ENCODE data around the gene REV3L.
A peak's percentile ranks its signal among the peaks of the same experiment; 100 is the strongest.

The REV3L gene

DNA sequence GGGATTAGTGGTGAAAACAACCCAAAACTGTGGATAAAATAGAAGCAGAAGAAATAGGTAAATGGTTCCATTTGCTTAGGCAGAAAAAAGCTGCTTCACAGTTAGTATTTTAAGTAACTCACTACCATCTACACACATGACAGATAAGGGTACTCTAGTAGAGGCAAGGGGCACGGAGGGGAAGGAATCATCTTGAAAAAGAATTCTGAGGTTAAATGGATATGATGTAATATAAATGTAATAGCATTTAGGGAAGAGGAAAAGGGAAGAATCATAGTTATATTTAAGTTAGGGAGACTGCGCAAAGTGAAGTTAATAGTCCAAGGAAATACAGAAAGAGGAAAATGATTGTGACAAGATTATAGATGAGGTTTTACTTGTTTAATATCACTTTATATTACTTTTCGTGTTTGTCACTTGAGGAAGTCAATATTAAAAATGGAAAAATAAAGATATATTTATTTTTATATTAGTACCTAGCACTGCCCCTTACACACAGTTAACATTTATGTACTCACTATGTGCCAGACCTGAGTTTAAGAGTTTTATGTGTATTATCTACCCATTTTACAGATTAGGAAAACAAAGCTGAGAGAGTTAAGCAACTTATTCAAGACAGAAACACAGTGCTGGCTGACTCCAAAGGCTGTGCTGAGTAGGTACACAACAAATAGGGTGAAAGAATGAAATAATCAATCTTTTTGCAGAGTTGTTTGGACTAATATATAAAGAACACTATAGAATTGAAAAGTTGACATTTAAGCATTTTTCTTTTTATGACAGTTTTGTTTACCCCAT, 128.1 kb downstream of the REV3L start:
- H3K56ac ChIP-seq (ENCODE audit: low read length): no peak overlapping the region
- no CpG with 5 or more reads among the region's 3 CpGs for WGBS (ENCODE audit: extremely low coverage, insufficient coverage, low lambda C conversion rate)
- H3K27ac ChIP-seq (ENCODE audit: low read depth, low read length): no peak overlapping the region
- no peak overlapping the region for H3K23ac ChIP-seq (ENCODE audit: low read length)
- no peaks in the 10 kb centered on the region for H3K27me3 ChIP-seq (ENCODE audit: insufficient read depth, low read length, poor library complexity)
- no peak for DNase-seq
- H3K18ac ChIP-seq (ENCODE audit: low read length): no peak overlapping the region
- H3K9ac ChIP-seq (ENCODE audit: low read length): no peak overlapping the region
- no peak overlapping the region for H3K4me2 ChIP-seq (ENCODE audit: low read length)
- H4K8ac ChIP-seq (ENCODE audit: low read depth, low read length): no peak overlapping the region
- no peak overlapping the region for H2BK5ac ChIP-seq (ENCODE audit: low read length)
- H2AK5ac ChIP-seq (ENCODE audit: low read length): no peak overlapping the region
- H3K4me1 ChIP-seq (ENCODE audit: control insufficient read depth, low read depth, low read length): no peaks in the 10 kb centered on the region
- no peak overlapping the region for H4K5ac ChIP-seq (ENCODE audit: low read length)
- H2BK120ac ChIP-seq (ENCODE audit: low read depth, low read length): no peak overlapping the region
- no peaks in the 10 kb centered on the region for H3K79me1 ChIP-seq (ENCODE audit: low read length)
- no peaks in the 10 kb centered on the region for H3K36me3 ChIP-seq (ENCODE audit: control insufficient read depth, insufficient read depth, low read length)
- H2BK15ac ChIP-seq (replicated peaks; ENCODE audit: low read depth): no peak overlapping the region
- no peak overlapping the region for H3K4ac ChIP-seq (ENCODE audit: low read depth, low read length)
- H3K79me2 ChIP-seq (ENCODE audit: control insufficient read depth, insufficient read depth, low read length): no peaks in the 10 kb centered on the region
- no peak overlapping the region for H3K4me3 ChIP-seq (ENCODE audit: low read length)

DNA sequence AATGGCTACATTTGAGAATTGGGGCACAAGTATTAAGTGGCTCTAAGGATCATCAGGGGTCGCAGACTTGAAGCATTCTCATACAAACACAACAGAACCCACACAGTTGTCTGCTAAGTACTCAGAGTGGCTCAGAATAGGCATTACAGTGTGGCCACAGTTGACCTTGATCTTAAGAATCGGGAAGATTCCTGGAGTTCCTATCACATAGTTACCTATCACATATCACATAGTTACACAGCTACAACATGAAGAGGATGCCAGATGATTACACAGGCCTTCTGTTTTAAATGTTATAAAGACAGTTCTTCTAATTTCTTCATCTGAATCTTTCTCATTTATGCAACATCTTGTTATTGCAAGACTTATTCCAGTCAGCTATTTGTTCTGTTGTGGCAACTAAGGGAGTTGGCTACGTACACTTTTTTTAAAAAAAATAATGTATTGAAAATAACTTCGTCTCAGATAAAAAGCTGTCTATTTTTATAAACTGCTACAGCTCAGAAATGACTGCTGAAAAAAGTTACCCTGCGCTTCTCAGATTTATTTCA, 129.0 kb downstream of the REV3L start:
- Histone ChIP-seq H2AK5ac (ENCODE audit: low read length) (no peak overlapping the region), H2BK5ac (ENCODE audit: low read length) (no peak overlapping the region), H4K8ac (ENCODE audit: low read depth, low read length) (no peak overlapping the region), H3K36me3 (ENCODE audit: control insufficient read depth, insufficient read depth, low read length) (no peaks in the 10 kb centered on the region), H3K9ac (ENCODE audit: low read length) (no peak overlapping the region), H3K4me2 (ENCODE audit: low read length) (no peak overlapping the region), H3K79me1 (ENCODE audit: low read length) (no peaks in the 10 kb centered on the region), H4K5ac (ENCODE audit: low read length) (no peak overlapping the region), H3K4me3 (ENCODE audit: low read length) (no peak overlapping the region), H3K56ac (ENCODE audit: low read length) (no peak overlapping the region), H3K27me3 (ENCODE audit: insufficient read depth, low read length, poor library complexity) (no peaks in the 10 kb centered on the region), H3K4me1 (ENCODE audit: control insufficient read depth, low read depth, low read length) (no peaks in the 10 kb centered on the region), H3K23ac (ENCODE audit: low read length) (no peak overlapping the region), H2BK15ac (replicated peaks; ENCODE audit: low read depth) (no peak overlapping the region), H3K79me2 (ENCODE audit: control insufficient read depth, insufficient read depth, low read length) (no peaks in the 10 kb centered on the region), H3K4ac (ENCODE audit: low read depth, low read length) (no peak overlapping the region), H3K18ac (ENCODE audit: low read length) (no peak overlapping the region), H3K27ac (ENCODE audit: low read depth, low read length) (no peak overlapping the region), H2BK120ac (ENCODE audit: low read depth, low read length) (no peak overlapping the region)
- DNase-seq: peak; percentile 13
- no CpG with 5 or more reads among the region's 5 CpGs for WGBS (ENCODE audit: extremely low coverage, insufficient coverage, low lambda C conversion rate)

DNA sequence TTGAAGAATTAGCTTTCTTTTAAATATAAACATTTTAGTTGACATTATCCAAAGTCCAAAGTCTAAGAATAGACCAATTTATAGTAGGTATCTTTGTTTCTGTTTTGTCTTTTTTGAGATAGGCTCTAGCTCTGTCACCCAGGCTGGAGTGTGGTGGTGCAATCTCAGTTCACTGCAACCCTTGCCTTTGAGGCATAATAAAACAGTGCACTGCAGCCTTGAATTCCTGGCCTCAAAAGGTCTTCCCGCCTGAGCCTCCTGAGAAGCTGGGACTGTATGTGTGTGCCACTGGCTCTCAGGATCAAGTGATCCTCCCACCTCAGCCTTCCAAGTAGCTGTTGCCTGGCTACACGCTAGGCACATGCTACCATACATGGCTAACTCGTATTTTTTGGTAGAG, 135.4 kb downstream of the REV3L start:
- no peak overlapping the region for H2BK5ac ChIP-seq (ENCODE audit: low read length)
- H3K79me2 ChIP-seq (ENCODE audit: control insufficient read depth, insufficient read depth, low read length): no peaks in the 10 kb centered on the region
- H3K27me3 ChIP-seq (ENCODE audit: insufficient read depth, low read length, poor library complexity): no peaks in the 10 kb centered on the region
- H3K4me1 ChIP-seq (ENCODE audit: control insufficient read depth, low read depth, low read length): no peaks in the 10 kb centered on the region
- no CpG with 5 or more reads among the region's 3 CpGs for WGBS (ENCODE audit: extremely low coverage, insufficient coverage, low lambda C conversion rate)
- no peak overlapping the region for H3K4me2 ChIP-seq (ENCODE audit: low read length)
- H4K8ac ChIP-seq (ENCODE audit: low read depth, low read length): no peak overlapping the region
- H3K79me1 ChIP-seq (ENCODE audit: low read length): no peaks in the 10 kb centered on the region
- H3K23ac ChIP-seq (ENCODE audit: low read length): no peak overlapping the region
- H3K18ac ChIP-seq (ENCODE audit: low read length): no peak overlapping the region
- H2AK5ac ChIP-seq (ENCODE audit: low read length): no peak overlapping the region
- no peak overlapping the region for H3K4me3 ChIP-seq (ENCODE audit: low read length)
- H3K36me3 ChIP-seq (ENCODE audit: control insufficient read depth, insufficient read depth, low read length): no peaks in the 10 kb centered on the region
- H2BK15ac ChIP-seq (replicated peaks; ENCODE audit: low read depth): no peak overlapping the region
- no peak overlapping the region for H3K4ac ChIP-seq (ENCODE audit: low read depth, low read length)
- no peak overlapping the region for H3K9ac ChIP-seq (ENCODE audit: low read length)
- H3K27ac ChIP-seq (ENCODE audit: low read depth, low read length): no peak overlapping the region
- DNase-seq: no peak
- H4K5ac ChIP-seq (ENCODE audit: low read length): no peak overlapping the region
- no peak overlapping the region for H3K56ac ChIP-seq (ENCODE audit: low read length)
- H2BK120ac ChIP-seq (ENCODE audit: low read depth, low read length): no peak overlapping the region

DNA sequence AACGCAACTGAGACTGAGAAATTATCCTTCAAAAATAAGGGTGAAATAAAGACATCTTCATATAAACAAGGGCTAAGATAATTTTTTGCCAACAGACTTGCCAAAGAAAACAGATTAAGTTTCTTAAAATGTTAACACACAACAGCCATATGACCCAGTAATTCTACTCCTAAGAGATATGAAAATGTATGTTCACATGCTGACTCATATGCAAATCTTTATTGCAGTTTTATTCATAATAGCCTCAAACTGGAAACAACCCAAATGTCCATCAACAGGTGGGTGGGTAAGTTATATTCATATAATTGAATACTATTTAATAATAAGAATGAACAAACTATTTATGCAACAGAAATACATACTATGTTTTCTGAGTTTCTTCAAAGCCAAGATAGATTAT, 140.1 kb downstream of the REV3L start:
- Histone ChIP-seq H3K4me2 (ENCODE audit: low read length) (no peak overlapping the region), H3K9ac (ENCODE audit: low read length) (no peak overlapping the region), H3K56ac (ENCODE audit: low read length) (no peak overlapping the region), H3K27ac (ENCODE audit: low read depth, low read length) (no peak overlapping the region), H3K79me2 (ENCODE audit: control insufficient read depth, insufficient read depth, low read length) (no peaks in the 10 kb centered on the region), H3K4me3 (ENCODE audit: low read length) (no peak overlapping the region), H2BK5ac (ENCODE audit: low read length) (no peak overlapping the region), H2BK120ac (ENCODE audit: low read depth, low read length) (no peak overlapping the region), H3K79me1 (ENCODE audit: low read length) (no peaks in the 10 kb centered on the region), H3K23ac (ENCODE audit: low read length) (no peak overlapping the region), H3K4ac (ENCODE audit: low read depth, low read length) (no peak overlapping the region), H3K27me3 (ENCODE audit: insufficient read depth, low read length, poor library complexity) (no peaks in the 10 kb centered on the region), H2AK5ac (ENCODE audit: low read length) (no peak overlapping the region), H3K18ac (ENCODE audit: low read length) (no peak overlapping the region), H2BK15ac (replicated peaks; ENCODE audit: low read depth) (no peak overlapping the region), H3K4me1 (ENCODE audit: control insufficient read depth, low read depth, low read length) (no peaks in the 10 kb centered on the region), H4K8ac (ENCODE audit: low read depth, low read length) (no peak overlapping the region), H3K36me3 (ENCODE audit: control insufficient read depth, insufficient read depth, low read length) (no peaks in the 10 kb centered on the region), H4K5ac (ENCODE audit: low read length) (no peak overlapping the region)
- WGBS (ENCODE audit: extremely low coverage, insufficient coverage, low lambda C conversion rate): no CpG with 5 or more reads among the region's 1 CpG
- DNase-seq: no peak

DNA sequence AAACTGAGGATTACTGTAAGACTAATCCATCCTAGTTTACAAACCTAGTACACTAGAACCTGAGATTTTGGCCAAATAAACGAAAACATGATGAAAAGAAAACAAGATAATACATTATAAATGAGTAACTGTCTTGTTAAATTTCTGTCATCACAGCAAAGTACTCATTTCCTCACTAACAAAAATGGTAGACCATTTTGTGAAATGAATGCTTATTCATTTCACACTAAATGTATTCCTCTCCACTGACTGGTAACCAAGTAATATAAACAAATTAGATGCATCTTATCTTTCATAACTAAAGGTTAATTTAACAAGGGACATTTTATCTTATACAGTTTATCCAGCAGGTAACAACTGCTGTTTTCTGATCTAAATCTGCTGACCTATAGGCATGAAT, 143.7 kb downstream of the REV3L start:
- Histone ChIP-seq H3K27ac (ENCODE audit: low read depth, low read length) (no peak overlapping the region), H3K23ac (ENCODE audit: low read length) (no peak overlapping the region), H3K79me2 (ENCODE audit: control insufficient read depth, insufficient read depth, low read length) (no peaks in the 10 kb centered on the region), H3K4me2 (ENCODE audit: low read length) (no peak overlapping the region), H3K4me3 (ENCODE audit: low read length) (no peak overlapping the region), H3K79me1 (ENCODE audit: low read length) (no peaks in the 10 kb centered on the region), H3K4me1 (ENCODE audit: control insufficient read depth, low read depth, low read length) (no peaks in the 10 kb centered on the region), H3K56ac (ENCODE audit: low read length) (no peak overlapping the region), H2BK15ac (replicated peaks; ENCODE audit: low read depth) (no peak overlapping the region), H3K18ac (ENCODE audit: low read length) (no peak overlapping the region), H3K9ac (ENCODE audit: low read length) (no peak overlapping the region), H3K4ac (ENCODE audit: low read depth, low read length) (no peak overlapping the region), H2BK120ac (ENCODE audit: low read depth, low read length) (no peak overlapping the region), H2AK5ac (ENCODE audit: low read length) (no peak overlapping the region), H4K8ac (ENCODE audit: low read depth, low read length) (no peak overlapping the region), H2BK5ac (ENCODE audit: low read length) (no peak overlapping the region), H4K5ac (ENCODE audit: low read length) (no peak overlapping the region), H3K27me3 (ENCODE audit: insufficient read depth, low read length, poor library complexity) (no peaks in the 10 kb centered on the region), H3K36me3 (ENCODE audit: control insufficient read depth, insufficient read depth, low read length) (no peaks in the 10 kb centered on the region)
- DNase-seq: no peak
- WGBS (ENCODE audit: extremely low coverage, insufficient coverage, low lambda C conversion rate): no CpG with 5 or more reads among the region's 1 CpG

DNA sequence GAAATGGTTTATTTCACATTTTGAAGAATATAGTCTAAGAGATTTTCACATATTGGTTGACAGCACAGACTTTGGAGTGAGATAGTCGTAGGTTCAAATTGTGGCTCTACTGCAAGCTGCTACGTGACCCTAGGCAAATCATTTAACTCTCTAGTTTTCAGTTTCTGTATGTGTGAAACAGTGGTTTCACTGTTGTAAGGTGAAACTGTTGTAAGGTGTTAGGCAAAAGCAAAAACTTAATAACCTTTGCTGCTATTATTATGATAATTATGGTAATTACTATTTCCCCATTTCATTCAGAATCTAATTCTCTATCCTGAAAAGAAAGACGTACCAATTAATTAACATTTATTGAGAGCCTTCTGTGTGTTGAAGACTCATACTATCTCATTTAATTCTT, 144.2 kb downstream of the REV3L start:
- no peak overlapping the region for H2BK15ac ChIP-seq (replicated peaks; ENCODE audit: low read depth)
- H2BK5ac ChIP-seq (ENCODE audit: low read length): no peak overlapping the region
- H3K23ac ChIP-seq (ENCODE audit: low read length): no peak overlapping the region
- H3K79me2 ChIP-seq (ENCODE audit: control insufficient read depth, insufficient read depth, low read length): no peaks in the 10 kb centered on the region
- H3K36me3 ChIP-seq (ENCODE audit: control insufficient read depth, insufficient read depth, low read length): no peaks in the 10 kb centered on the region
- H3K9ac ChIP-seq (ENCODE audit: low read length): no peak overlapping the region
- H3K4me3 ChIP-seq (ENCODE audit: low read length): no peak overlapping the region
- no peak for DNase-seq
- no peak overlapping the region for H4K5ac ChIP-seq (ENCODE audit: low read length)
- H4K8ac ChIP-seq (ENCODE audit: low read depth, low read length): no peak overlapping the region
- H2AK5ac ChIP-seq (ENCODE audit: low read length): no peak overlapping the region
- no peak overlapping the region for H3K4me2 ChIP-seq (ENCODE audit: low read length)
- H3K56ac ChIP-seq (ENCODE audit: low read length): no peak overlapping the region
- no peaks in the 10 kb centered on the region for H3K4me1 ChIP-seq (ENCODE audit: control insufficient read depth, low read depth, low read length)
- no peaks in the 10 kb centered on the region for H3K27me3 ChIP-seq (ENCODE audit: insufficient read depth, low read length, poor library complexity)
- no peak overlapping the region for H3K18ac ChIP-seq (ENCODE audit: low read length)
- WGBS (ENCODE audit: extremely low coverage, insufficient coverage, low lambda C conversion rate): no CpG with 5 or more reads among the region's 3 CpGs
- H3K27ac ChIP-seq (ENCODE audit: low read depth, low read length): no peak overlapping the region
- H3K4ac ChIP-seq (ENCODE audit: low read depth, low read length): no peak overlapping the region
- H3K79me1 ChIP-seq (ENCODE audit: low read length): no peaks in the 10 kb centered on the region
- H2BK120ac ChIP-seq (ENCODE audit: low read depth, low read length): no peak overlapping the region

Data from mesendoderm (in vitro differentiated cells).